ENCODE data around the gene FKBP5. TPM values are rescaled to one million over a fixed set of nuclear protein-coding genes. Genes with fewer than 3 reads are reported as not detected.
"Not testable (repeated sequence)": the region's sequence is repeated elsewhere in the genome, so short reads cannot be mapped to it uniquely, and the experiment has no call there.

The FKBP5 gene
- total RNA-seq, 1 donor from 2014 or later: 246 TPM

- no peaks in the 10 kb centered on the region for H3K4me1 ChIP-seq
- no peaks in the 10 kb centered on the region for H3K36me3 ChIP-seq
- H3K27ac ChIP-seq: no peak overlapping the region
- H3K9me3 ChIP-seq: no peaks in the 10 kb centered on the region
- intact Hi-C loops (cut with DNase I): no loop called here
- no peak for DNase-seq (ENCODE audit: extremely low spot score in 2 of 2)
- H3K27me3 ChIP-seq: no peaks in the 10 kb centered on the region
- H3K4me3 ChIP-seq: no peak overlapping the region
- TF ChIP-seq, protein P1, sequence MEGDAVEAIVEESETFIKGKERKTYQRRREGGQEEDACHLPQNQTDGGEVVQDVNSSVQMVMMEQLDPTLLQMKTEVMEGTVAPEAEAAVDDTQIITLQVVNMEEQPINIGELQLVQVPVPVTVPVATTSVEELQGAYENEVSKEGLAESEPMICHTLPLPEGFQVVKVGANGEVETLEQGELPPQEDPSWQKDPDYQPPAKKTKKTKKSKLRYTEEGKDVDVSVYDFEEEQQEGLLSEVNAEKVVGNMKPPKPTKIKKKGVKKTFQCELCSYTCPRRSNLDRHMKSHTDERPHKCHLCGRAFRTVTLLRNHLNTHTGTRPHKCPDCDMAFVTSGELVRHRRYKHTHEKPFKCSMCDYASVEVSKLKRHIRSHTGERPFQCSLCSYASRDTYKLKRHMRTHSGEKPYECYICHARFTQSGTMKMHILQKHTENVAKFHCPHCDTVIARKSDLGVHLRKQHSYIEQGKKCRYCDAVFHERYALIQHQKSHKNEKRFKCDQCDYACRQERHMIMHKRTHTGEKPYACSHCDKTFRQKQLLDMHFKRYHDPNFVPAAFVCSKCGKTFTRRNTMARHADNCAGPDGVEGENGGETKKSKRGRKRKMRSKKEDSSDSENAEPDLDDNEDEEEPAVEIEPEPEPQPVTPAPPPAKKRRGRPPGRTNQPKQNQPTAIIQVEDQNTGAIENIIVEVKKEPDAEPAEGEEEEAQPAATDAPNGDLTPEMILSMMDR (IDR thresholded peaks at IDR 0.05): no peak
- no peak for TF ChIP-seq POLR2AphosphoS5 (IDR thresholded peaks at IDR 0.05; ENCODE audit: insufficient read depth in 1 of 2, low read depth in 1 of 2)
- TF ChIP-seq POLR2A (IDR thresholded peaks at IDR 0.05): no peak
These were observed 149.5 kb downstream of the FKBP5 start for GRCh38 chr6:35539223-35539622.

DNA sequence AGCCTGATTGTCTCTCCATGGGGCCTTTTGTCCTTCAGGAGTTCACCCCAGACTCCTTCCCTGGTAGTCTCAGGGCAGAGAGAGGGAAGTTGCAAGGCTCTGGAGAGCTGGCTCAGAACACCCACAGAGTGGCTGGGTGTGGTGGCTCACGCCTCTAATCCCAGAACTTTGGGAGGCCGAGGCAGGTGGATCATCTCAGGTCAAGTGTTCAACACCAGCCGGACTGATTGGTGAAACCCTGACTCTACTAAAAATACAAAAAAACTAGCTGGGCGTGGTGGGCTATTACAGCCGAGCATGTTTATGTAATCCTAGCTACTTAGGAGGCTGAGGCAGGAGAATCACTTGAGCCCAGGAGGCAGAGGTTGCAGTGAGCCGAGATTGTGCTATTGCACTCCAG is 152.9 kb downstream of the FKBP5 start:
- H3K27me3 ChIP-seq; H3K9me3 ChIP-seq; H3K4me3 ChIP-seq; intact Hi-C loops (cut with DNase I); DNase-seq (ENCODE audit: extremely low spot score in 2 of 2); H3K4me1 ChIP-seq; H3K36me3 ChIP-seq; H3K27ac ChIP-seq: not testable (repeated sequence)

GRCh38 chr6:35534407-35535170 is 154.1 kb downstream of the FKBP5 start:
- Histone ChIP-seq H3K36me3 (no peaks in the 10 kb centered on the region), H3K9me3 (no peaks in the 10 kb centered on the region), H3K4me3 (no peak overlapping the region), H3K27me3 (no peaks in the 10 kb centered on the region), H3K27ac (no peak overlapping the region), H3K4me1 (no peaks in the 10 kb centered on the region)
- intact Hi-C loops (cut with DNase I): no loop called here
- TF ChIP-seq POLR2A (IDR thresholded peaks at IDR 0.05) (no peak), POLR2AphosphoS5 (IDR thresholded peaks at IDR 0.05; ENCODE audit: insufficient read depth in 1 of 2, low read depth in 1 of 2) (no peak)
- TF ChIP-seq, protein P1 (IDR thresholded peaks at IDR 0.05): no peak
- DNase-seq (ENCODE audit: extremely low spot score in 2 of 2): no peak

GRCh38 chr6:35533981-35534380 is 154.7 kb downstream of the FKBP5 start:
- Histone ChIP-seq H3K27me3 (no peaks in the 10 kb centered on the region), H3K27ac (no peak overlapping the region), H3K4me1 (no peaks in the 10 kb centered on the region), H3K36me3 (no peaks in the 10 kb centered on the region), H3K9me3 (no peaks in the 10 kb centered on the region), H3K4me3 (no peak overlapping the region)
- intact Hi-C loops (cut with DNase I): no loop called here
- no peak for DNase-seq (ENCODE audit: extremely low spot score in 2 of 2)
- TF ChIP-seq POLR2AphosphoS5 (IDR thresholded peaks at IDR 0.05; ENCODE audit: insufficient read depth in 1 of 2, low read depth in 1 of 2) (no peak), POLR2A (IDR thresholded peaks at IDR 0.05) (no peak)
- TF ChIP-seq, protein P1 (IDR thresholded peaks at IDR 0.05): no peak

GRCh38 chr6:35532126-35532525 is 156.6 kb downstream of the FKBP5 start:
- Histone ChIP-seq H3K9me3 (no peaks in the 10 kb centered on the region), H3K36me3 (no peaks in the 10 kb centered on the region), H3K4me1 (no peaks in the 10 kb centered on the region), H3K27ac (no peak overlapping the region), H3K27me3 (no peaks in the 10 kb centered on the region), H3K4me3 (no peak overlapping the region)
- no peak for TF ChIP-seq POLR2A (IDR thresholded peaks at IDR 0.05)
- TF ChIP-seq, protein P1 (IDR thresholded peaks at IDR 0.05): no peak
- no peak for TF ChIP-seq POLR2AphosphoS5 (IDR thresholded peaks at IDR 0.05; ENCODE audit: insufficient read depth in 1 of 2, low read depth in 1 of 2)
- DNase-seq (ENCODE audit: extremely low spot score in 2 of 2): no peak
- intact Hi-C loops (cut with DNase I): no loop called here
